Activated CD8-positive, alpha-beta memory T cell treated with anti-CD3 and anti-CD28 coated beads, Interleukin-2, amount 50 U/mL, for 24 hours (primary cell): ENCODE results near the gene NCEH1.

Experiments
- DNase-seq: peaks from one replicate; pipeline ENCODE4 v3.0.0-alpha.2; 2020; ENCODE audit errors: extremely low read depth

Gene NCEH1

DNA sequence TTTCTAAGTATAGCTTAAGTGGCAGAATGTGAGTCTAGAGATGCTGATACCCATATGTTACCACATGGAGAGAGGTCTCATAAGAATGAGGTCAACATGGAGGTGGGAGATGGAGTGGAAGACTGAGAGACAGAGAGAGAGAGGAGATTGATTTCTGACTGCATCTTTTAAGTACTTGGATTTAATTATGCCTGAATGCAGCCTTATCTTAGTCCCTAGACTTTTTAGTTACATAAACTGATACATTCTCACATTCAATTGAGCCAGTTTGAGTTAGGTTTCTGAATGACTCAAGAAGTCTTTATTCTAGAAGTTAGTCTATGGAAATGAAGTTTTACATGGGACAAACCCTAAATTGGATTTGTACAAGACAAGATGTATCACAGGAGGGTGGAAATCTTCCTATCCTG lies 129.1 kb downstream of the NCEH1 start:
- DNase-seq, result no peak

DNA sequence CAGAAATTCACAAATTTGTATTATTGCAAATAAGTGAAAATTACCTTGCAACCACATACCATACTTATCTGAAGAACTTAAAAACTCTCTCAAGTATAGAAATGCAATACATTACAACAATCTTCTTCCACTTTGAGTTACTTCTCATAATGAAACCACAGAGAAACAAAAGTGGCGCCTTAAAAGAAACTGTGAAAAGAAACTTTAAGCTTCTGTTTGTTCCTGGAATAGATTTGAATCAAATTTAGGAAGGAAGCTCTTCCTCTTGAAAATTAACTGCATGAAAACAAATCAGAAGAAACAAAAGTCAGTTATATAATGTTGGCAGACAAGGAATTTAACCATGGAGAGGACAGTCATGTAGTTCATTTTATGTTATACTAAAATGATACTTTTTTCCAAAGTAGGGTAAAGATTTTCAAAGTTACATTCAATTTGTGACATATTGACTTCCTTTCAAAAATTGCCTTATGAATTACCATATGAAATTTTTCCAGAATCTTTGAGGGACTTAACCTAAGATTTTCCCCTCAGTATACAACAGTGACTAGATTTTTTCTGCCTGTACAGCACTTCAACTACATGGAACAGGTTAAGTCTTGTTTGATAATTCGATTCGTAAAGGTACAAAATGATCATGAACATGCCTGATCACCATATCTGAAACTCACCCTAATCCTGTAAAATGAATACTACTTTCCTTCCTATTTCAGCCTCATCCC lies 130.0 kb downstream of the NCEH1 start:
- DNase-seq, result no peak
